K562 (cell line): ENCODE results near the gene ERN1. TPM values are rescaled to one million over a fixed set of nuclear protein-coding genes. Genes with fewer than 3 reads are reported as not detected.

ENCODE experiments used
- ATAC-seq: fragments of 200-7000 bp; cut with Tn5 transposase; 3 replicates; pipeline ENCODE4 v1.9.1; 2020; ENCODE audit warnings: moderate library complexity
- BruUV-seq: library from RNA; stranded (reverse); fragments of 400-500 nt; replicated peaks from 2 replicates; lab custom pipeline; 2021; lab: Mats Ljungman, UMichigan
- CTCF ChIA-PET: fragments of 300-600 bp; formaldehyde crosslinking; extraction: SDS; loops from one replicate; lab custom pipeline; 2021; ENCODE audit warnings: low intra/inter-chr PET ratio; lab: Yijun Ruan, JAX
- POLR2A ChIA-PET: fragments of 300-600, 350-650 bp; sonication (Branson Sonifier 250); formaldehyde crosslinking; extraction: SDS; loops from one replicate; lab custom pipeline; 2021; ENCODE audit warnings: antibody characterized with exemption, inconsistent platforms; lab: Yijun Ruan, JAX
- DNase-seq, 4 experiments: peaks; one replicate each; pipeline versions ENCODE4 v3.0.0 to v3.0.0-alpha.2; 2011 to 2018; ENCODE audit warnings: low spot score in 3 of 4, mixed read lengths in 3 of 4; ENCODE audit errors: extremely low read depth in 1 of 4
- FAIRE-seq: peaks from 2 replicates; lab custom pipeline; 2011; peaks lifted over from hg19 to GRCh38; lab: Jason Lieb, UNC
- H2AFZ ChIP-seq: 2 replicates; pipeline ENCODE4 v1.6.0; 2011; ENCODE audit warnings: low read depth, low read length, control low read depth, inconsistent platforms
- H3K27ac ChIP-seq: fragments of 200-600 bp; 3 replicates; pipeline ENCODE4 v1.8.0; 2011; ENCODE audit warnings: low read depth, mild to moderate bottlenecking, control low read depth, inconsistent platforms, low read length, moderate library complexity, mixed read lengths; ENCODE audit errors: extremely low read depth
- H3K27me3 ChIP-seq, 2 experiments: fragments of 300-600 bp in 1 of 2; 2 replicates in 1 of 2; 3 replicates in 1 of 2; pipeline versions ENCODE4 v1.6.0 to v1.8.0; 2011; ENCODE audit warnings: inconsistent platforms in 2 of 2, low read length in 2 of 2, mild to moderate bottlenecking in 1 of 2, mixed read lengths in 1 of 2, moderate library complexity in 1 of 2; ENCODE audit not compliant: control insufficient read depth in 2 of 2, insufficient read depth in 2 of 2
- H3K36me3 ChIP-seq: fragments of 300-600 bp; 3 replicates; pipeline ENCODE4 v1.8.0; 2011; ENCODE audit warnings: mild to moderate bottlenecking, low read length, inconsistent platforms; ENCODE audit not compliant: control insufficient read depth, insufficient read depth
- H3K4me1 ChIP-seq, 2 experiments: fragments of 200-600 bp in 1 of 2; replicated peaks in 1 of 2; 2 replicates in 1 of 2; 3 replicates in 1 of 2; pipeline versions ENCODE4 v1.5.1 to v1.8.0; 2011; ENCODE audit warnings: inconsistent platforms in 2 of 2, low read length in 2 of 2, mild to moderate bottlenecking in 1 of 2, mixed read lengths in 1 of 2, moderate library complexity in 1 of 2; ENCODE audit not compliant: control insufficient read depth in 2 of 2, insufficient read depth in 2 of 2
- H3K4me2 ChIP-seq: 2 replicates; pipeline ENCODE4 v1.6.1; 2011; ENCODE audit warnings: low read length, control low read depth, inconsistent platforms, mixed read lengths; ENCODE audit not compliant: insufficient read depth
- H3K4me3 ChIP-seq: fragments of 200-600 bp; sonication (generic), shearing (Covaris generic); 2 replicates; pipeline ENCODE4 v1.5.1; 2016; ENCODE audit warnings: control low read depth, inconsistent platforms
- H3K79me2 ChIP-seq: fragments of 200-600 bp; 3 replicates; pipeline ENCODE4 v1.8.0; 2011; ENCODE audit warnings: low read length, inconsistent platforms; ENCODE audit not compliant: control insufficient read depth, insufficient read depth
- H3K9ac ChIP-seq, 2 experiments: 2 replicates each; pipeline versions ENCODE4 v1.6.0 to v1.6.1; 2011; ENCODE audit warnings: low read depth in 2 of 2, low read length in 2 of 2, control low read depth in 1 of 2, inconsistent platforms in 1 of 2, mild to moderate bottlenecking in 1 of 2, mixed read lengths in 1 of 2; ENCODE audit not compliant: insufficient read depth in 1 of 2
- H3K9me1 ChIP-seq: one replicate; pipeline ENCODE4 v1.6.0; 2011; ENCODE audit warnings: inconsistent platforms, mild to moderate bottlenecking, low read length, moderate library complexity; ENCODE audit not compliant: control insufficient read depth, insufficient read depth
- H3K9me3 ChIP-seq: replicated peaks from 2 replicates; pipeline ENCODE4 v1.5.1; 2011; ENCODE audit warnings: low read depth, low read length, inconsistent platforms; ENCODE audit not compliant: control insufficient read depth, insufficient read depth
- H4K20me1 ChIP-seq: replicated peaks from 2 replicates; pipeline ENCODE4 v1.6.1; 2011; ENCODE audit warnings: low read length, inconsistent platforms, mixed read lengths; ENCODE audit not compliant: control insufficient read depth, insufficient read depth
- BCLAF1 ChIP-seq, 2 experiments: fragments of 450-650 bp in 1 of 2; IDR thresholded peaks; 2 replicates each; pipeline ENCODE4 v1.6.1; 2011 to 2017; ENCODE audit warnings: low read depth in 2 of 2, antibody characterized with exemption in 1 of 2, borderline replicate concordance in 1 of 2, low read length in 1 of 2, mild to moderate bottlenecking in 1 of 2, mixed read lengths in 1 of 2; ENCODE audit not compliant: control insufficient read depth in 1 of 2
- HEY1 ChIP-seq: fragments of 250-450 bp; sonication (Bioruptor Pico); IDR thresholded peaks from 2 replicates; pipeline ENCODE4 v1.5.0; 2020; ENCODE audit warnings: mild to moderate bottlenecking, moderate library complexity, borderline replicate concordance
- HLTF ChIP-seq: fragments of 450-650 bp; IDR thresholded peaks from 2 replicates; pipeline ENCODE4 v1.6.1; 2016
- NFIX ChIP-seq: fragments of 250-450 bp; sonication (Bioruptor Pico); IDR thresholded peaks from 2 replicates; pipeline ENCODE4 v1.4.0; 2020; ENCODE audit warnings: low read depth, mild to moderate bottlenecking, moderate library complexity
- SFPQ ChIP-seq: fragments of 200-400 bp; formaldehyde crosslinking; IDR thresholded peaks from 2 replicates; pipeline ENCODE4 v1.6.1; 2017; ENCODE audit warnings: mild to moderate bottlenecking, low read depth, low read length, moderate library complexity
- SMAD1 ChIP-seq: fragments of 150-350 bp; IDR thresholded peaks from 2 replicates; pipeline ENCODE4 v1.6.1; 2014; ENCODE audit warnings: low read length, low read depth; ENCODE audit not compliant: partially characterized antibody
- SOX6 ChIP-seq: fragments of 450-650 bp; IDR thresholded peaks from 2 replicates; pipeline ENCODE4 v1.6.1; 2014; ENCODE audit warnings: mild to moderate bottlenecking
- SPI1 ChIP-seq: IDR thresholded peaks from 2 replicates; pipeline ENCODE4 v1.6.1; 2011; ENCODE audit warnings: low read depth, low read length, control low read depth, borderline replicate concordance
- TRIM24 ChIP-seq, 2 experiments: fragments of 450-650 bp; IDR thresholded peaks; 2 replicates each; pipeline ENCODE4 v1.6.1; 2016
- XRCC3 ChIP-seq: fragments of 450-650 bp; IDR thresholded peaks from 2 replicates; pipeline ENCODE4 v1.6.1; 2017; ENCODE audit warnings: mild to moderate bottlenecking, moderate library complexity
- ZFPM2 ChIP-seq: fragments of 250-450 bp; sonication (Bioruptor Pico); IDR thresholded peaks from 2 replicates; pipeline ENCODE4 v1.5.1; 2022; ENCODE audit warnings: mild to moderate bottlenecking
- ZKSCAN1 ChIP-seq: fragments of 150-350 bp; IDR thresholded peaks from 2 replicates; pipeline ENCODE4 v1.6.1; 2016; ENCODE audit warnings: low read depth, low read length
- ZNF12 ChIP-seq: sonication (generic); formaldehyde crosslinking; IDR thresholded peaks from 2 replicates; pipeline ENCODE4 v1.4.0; 2020; ENCODE audit warnings: mild to moderate bottlenecking, missing genetic modification reagents
- ZNF146 ChIP-seq: IDR thresholded peaks from one replicate; pipeline ENCODE4 v1.6.1; 2018; ENCODE audit warnings: missing compliant biosample characterization; ENCODE audit not compliant: unreplicated experiment
- ZNF77 ChIP-seq: fragments of 250-450 bp; sonication (Bioruptor Pico); IDR thresholded peaks from 2 replicates; pipeline ENCODE4 v1.5.0; 2020
- WGBS: fragments of 100-300 bp; shearing (Covaris generic); methylation state at CpG from one replicate; pipeline ENCODE4 v1.1.6; 2016; ENCODE audit warnings: low coverage, mixed read lengths; ENCODE audit not compliant: insufficient coverage; ENCODE audit errors: missing lambda C conversion rate; 5-methylcytosine and 5-hydroxymethylcytosine counted together
- in situ Hi-C: fragments of 300-500 bp; cut with MboI; formaldehyde crosslinking; loops from 4 replicates; pipeline ENCODE4 v1.15.0; 2018; ENCODE audit warnings: inconsistent platforms, mixed read lengths
- intact Hi-C: fragments of 100-400 bp; cut with micrococcal nuclease; formaldehyde crosslinking; loops from 2 replicates; pipeline ENCODE4 v1.14.2; 2022
- polyA plus RNA-seq, 8 experiments: library from polyadenylated mRNA; depleted of rRNA in 4 of 8; stranded (reverse) in 5 of 8; unstranded in 3 of 8; fragments of >200 nt; fragmentation: Nextera tagmentation in 2 of 8; fragmentation: Illumina TruSeq in 1 of 8; extraction: Ambion mirVana in 2 of 8; extraction: Trizol in 1 of 8; gene quantifications; 2 replicates each; pipeline versions ENCODE4 v1.2.1 to v1.2.3, GENCODE V29; 2011 to 2014; ENCODE audit warnings: inconsistent platforms in 1 of 8, missing spikeins in 1 of 8
- total RNA-seq, 7 experiments: library from RNA; depleted of rRNA in 6 of 7; stranded (reverse); fragments of >200 nt in 6 of 7; fragmentation: Illumina TruSeq in 2 of 7; extraction: Trizol in 2 of 7; gene quantifications; 2 replicates each; pipeline versions ENCODE4 v1.2.1 to v1.2.3, GENCODE V29; 2011 to 2021; ENCODE audit warnings: low replicate concordance in 1 of 7

The ERN1 gene
- total and polyA plus RNA-seq, 9 of the 15 experiments (the other 6 are each of a cell fraction or from before 2014, with no cell fraction given) = 2.1 to 22.5 (median 7.3) TPM

- H3K4me3 ChIP-seq = no peak overlapping the region
- H3K9me1 ChIP-seq = peaks cover 3% of the 10 kb centered on the region
- 72% methylated on average over 3 of the region's 3 CpGs for WGBS
- H4K20me1 ChIP-seq = no peaks in the 10 kb centered on the region
- ATAC-seq (no peak), FAIRE-seq (no peak), DNase-seq (no peak)
- no peaks in the 10 kb centered on the region for H3K9me3 ChIP-seq
- no TSS peak for BruUV-seq
- H3K27me3 ChIP-seq = no peaks in the 10 kb centered on the region
- CTCF ChIA-PET = no interaction called here
- H3K27ac ChIP-seq = no peak overlapping the region
- no peaks in the 10 kb centered on the region for H3K79me2 ChIP-seq
- H3K9ac ChIP-seq = no peak overlapping the region
- POLR2A ChIA-PET = interaction anchor here (0.9 to 2.6 kb wide), 4 partner anchors 8 to 12 kb away, joined by 3 to 7 read pairs (median 6); no protein-coding TSS in a partner anchor
- in situ Hi-C loops = no loop called here
- no peak overlapping the region for H2AFZ ChIP-seq
- H3K36me3 ChIP-seq = peaks cover 12% of the 10 kb centered on the region; the same call in 1 of the 3 replicates
- H3K4me2 ChIP-seq = no peak overlapping the region
- TF ChIP-seq HEY1 (CRISPR knock-in tag) = no peak
- TF ChIP-seq SFPQ = no peak
- TF ChIP-seq ZNF77 (CRISPR knock-in tag) = no peak
- TF ChIP-seq ZKSCAN1 = no peak
- no peak for TF ChIP-seq HLTF
- no peak for TF ChIP-seq SOX6
- no peak for TF ChIP-seq SMAD1
- TF ChIP-seq ZNF146 (CRISPR knock-in tag) = no peak
- no peak for TF ChIP-seq ZNF12 (CRISPR knock-in tag)
- no peak for TF ChIP-seq NFIX
- TF ChIP-seq TRIM24 (IDR thresholded peaks at IDR 0.05) = no peak
- TF ChIP-seq ZFPM2 (CRISPR knock-in tag) = no peak
- TF ChIP-seq SPI1 = no peak
- no peak for TF ChIP-seq BCLAF1 (IDR thresholded peaks at IDR 0.05; ENCODE audit: borderline replicate concordance in 1 of 2, control insufficient read depth in 1 of 2, low read depth in 2 of 2, low read length in 1 of 2)
- no peak for TF ChIP-seq XRCC3
- peaks cover 25 to 39% of the 10 kb centered on the region in 2 experiments for H3K4me1 ChIP-seq
- intact Hi-C loops = no loop called here
These were observed 49.7 kb downstream of the ERN1 start for GRCh38 chr17:64080174-64080618.
